Measurements from ENCODE around the gene SLC25A14.
"Not testable (repeated sequence)": the region's sequence is repeated elsewhere in the genome, so short reads cannot be mapped to it uniquely, and the experiment has no call there.

DNA sequence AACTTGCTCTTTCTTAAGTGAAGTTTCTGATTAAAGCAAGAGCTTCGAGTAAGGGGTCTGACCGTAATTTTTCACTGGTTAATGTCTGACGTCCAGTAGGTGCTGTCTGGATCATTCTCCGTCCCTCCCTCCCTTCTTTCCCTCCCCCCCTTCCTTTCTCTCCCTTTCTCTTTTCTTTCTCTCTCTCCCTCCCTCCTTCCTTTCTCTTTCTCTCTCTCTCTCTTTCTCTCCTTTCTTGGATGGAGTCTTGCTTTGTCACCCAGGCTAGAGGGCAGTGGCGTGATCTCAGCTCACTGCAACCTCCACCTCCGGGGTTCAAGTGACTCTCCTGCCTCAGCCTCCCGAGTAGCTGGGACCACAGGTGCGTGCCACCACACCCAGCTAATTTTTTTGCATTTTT is 850 bp upstream of the SLC25A14 start:
- not testable (repeated sequence) for TF ChIP-seq CTCF (IDR thresholded peaks at IDR 0.05; ENCODE audit: low read length); EZH2 (IDR thresholded peaks at IDR 0.05; ENCODE audit: borderline replicate concordance, low read length)
